Lower lobe of right lung (tissue), 2 donors: ENCODE measurements around the gene KLRF2. TPM values are rescaled to one million over a fixed set of nuclear protein-coding genes. Genes with fewer than 3 reads are reported as not detected.
A peak's percentile ranks its signal among the peaks of the same experiment; 100 is the strongest.

Experiments
- ATAC-seq, 2 donors: fragments of 200-7000 bp; cut with Tn5 transposase; one replicate each; pipeline ENCODE4 v1.9.1; 2020 to 2022; ENCODE audit warnings: mild to moderate bottlenecking in 2 of 2, moderate library complexity in 2 of 2
- DNase-seq: peaks from one replicate; pipeline ENCODE4 v3.0.0-alpha.2; 2020
- H3K27ac ChIP-seq: fragments of 200-600 bp; one replicate; pipeline ENCODE4 v1.8.0; 2022
- H3K27me3 ChIP-seq: fragments of 200-600 bp; one replicate; pipeline ENCODE4 v1.8.0; 2022; ENCODE audit warnings: low read depth
- H3K36me3 ChIP-seq: fragments of 200-600 bp; one replicate; pipeline ENCODE4 v1.8.0; 2022; ENCODE audit warnings: mild to moderate bottlenecking
- H3K4me1 ChIP-seq: fragments of 200-600 bp; one replicate; pipeline ENCODE4 v1.8.0; 2022
- H3K4me3 ChIP-seq: fragments of 200-600 bp; one replicate; pipeline ENCODE4 v1.8.0; 2022; ENCODE audit warnings: mild to moderate bottlenecking
- H3K9me3 ChIP-seq: fragments of 200-600 bp; one replicate; pipeline ENCODE4 v1.8.0; 2022
- intact Hi-C: fragments of 100-400 bp; cut with DNase I; formaldehyde crosslinking; loops from one replicate; pipeline ENCODE4 v1.11.0; 2022
- total RNA-seq: library from RNA; stranded (reverse); fragmentation: NEBNext Ultra II Directional; extraction: Animal tissue kit (Norgen Biotek cat#: 25700); gene quantifications from one replicate; pipeline ENCODE4 v1.2.1, GENCODE V29; 2021
- TF ChIP-seq, protein P1 (sequence below): fragments of 200-600 bp; IDR thresholded peaks from one replicate; pipeline ENCODE4 v1.8.0; 2022; ENCODE audit warnings: antibody characterized with exemption, mild to moderate bottlenecking
- donor health status: DM: no; HTN: yes; CAD: no; lungs with severe emphysema.

The KLRF2 gene
- total RNA-seq, 1 donor from 2014 or later = not detected

DNA sequence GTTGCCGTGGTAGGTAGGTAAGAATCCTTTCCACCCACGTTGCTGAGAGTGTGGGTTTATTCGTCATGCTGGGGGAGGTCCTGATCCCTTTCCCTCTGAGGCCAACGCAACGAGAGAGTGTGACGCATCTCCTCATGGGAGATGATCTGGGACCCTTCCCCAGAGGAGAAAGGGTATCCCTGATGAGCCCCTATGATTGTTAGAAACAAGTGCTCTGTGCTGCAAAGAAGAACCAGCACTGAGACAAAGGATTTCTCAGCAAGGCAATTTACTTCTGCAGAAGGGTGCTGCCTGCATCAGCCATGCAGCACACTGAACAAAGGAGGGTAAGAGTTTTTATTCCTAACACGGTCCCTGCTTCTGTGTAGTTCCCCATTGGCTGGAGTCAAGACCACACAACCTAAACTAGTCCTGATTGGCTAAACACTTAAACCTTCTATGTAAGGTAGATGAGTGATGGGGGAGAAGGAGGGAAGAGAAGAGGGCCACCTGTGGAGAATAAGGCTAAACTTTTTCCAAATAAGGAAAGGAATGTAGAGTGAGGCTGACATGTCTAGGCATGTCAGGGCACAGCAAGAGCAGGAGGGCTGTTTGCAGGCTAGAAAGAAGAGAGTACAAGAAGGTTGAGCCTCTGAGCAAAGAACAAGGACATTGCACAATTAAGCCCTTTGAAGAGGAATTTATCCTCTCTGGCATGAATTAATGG is 29.6 kb downstream of the KLRF2 start:
- no peak for ATAC-seq
- peaks cover 26% of the 10 kb centered on the region for H3K9me3 ChIP-seq
- TF ChIP-seq, protein P1, sequence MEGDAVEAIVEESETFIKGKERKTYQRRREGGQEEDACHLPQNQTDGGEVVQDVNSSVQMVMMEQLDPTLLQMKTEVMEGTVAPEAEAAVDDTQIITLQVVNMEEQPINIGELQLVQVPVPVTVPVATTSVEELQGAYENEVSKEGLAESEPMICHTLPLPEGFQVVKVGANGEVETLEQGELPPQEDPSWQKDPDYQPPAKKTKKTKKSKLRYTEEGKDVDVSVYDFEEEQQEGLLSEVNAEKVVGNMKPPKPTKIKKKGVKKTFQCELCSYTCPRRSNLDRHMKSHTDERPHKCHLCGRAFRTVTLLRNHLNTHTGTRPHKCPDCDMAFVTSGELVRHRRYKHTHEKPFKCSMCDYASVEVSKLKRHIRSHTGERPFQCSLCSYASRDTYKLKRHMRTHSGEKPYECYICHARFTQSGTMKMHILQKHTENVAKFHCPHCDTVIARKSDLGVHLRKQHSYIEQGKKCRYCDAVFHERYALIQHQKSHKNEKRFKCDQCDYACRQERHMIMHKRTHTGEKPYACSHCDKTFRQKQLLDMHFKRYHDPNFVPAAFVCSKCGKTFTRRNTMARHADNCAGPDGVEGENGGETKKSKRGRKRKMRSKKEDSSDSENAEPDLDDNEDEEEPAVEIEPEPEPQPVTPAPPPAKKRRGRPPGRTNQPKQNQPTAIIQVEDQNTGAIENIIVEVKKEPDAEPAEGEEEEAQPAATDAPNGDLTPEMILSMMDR = no peak
- H3K4me1 ChIP-seq = no peaks in the 10 kb centered on the region
- H3K36me3 ChIP-seq = no peaks in the 10 kb centered on the region
- H3K27me3 ChIP-seq = no peaks in the 10 kb centered on the region
- no peak overlapping the region for H3K27ac ChIP-seq
- intact Hi-C loops = no loop called here
- H3K4me3 ChIP-seq = no peak overlapping the region
- no peak for DNase-seq

DNA sequence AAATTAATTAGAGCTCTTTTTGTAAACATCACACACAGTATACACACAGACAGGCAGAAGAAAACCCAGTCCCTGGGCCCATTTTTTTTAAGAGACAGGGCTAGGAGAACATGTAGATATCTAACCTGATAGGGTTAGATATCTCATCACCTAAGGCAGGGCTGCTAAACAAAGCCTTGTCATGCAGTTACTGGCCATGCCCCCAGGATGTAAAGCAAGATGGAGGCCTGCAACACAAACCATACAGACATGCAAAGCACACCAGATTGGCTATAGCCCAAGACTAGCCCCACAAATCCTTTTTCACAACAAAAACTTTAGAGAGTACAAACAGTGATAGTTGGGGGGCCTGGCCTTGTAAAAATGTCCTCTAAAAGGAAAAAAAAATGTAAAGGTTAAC is 30.4 kb downstream of the KLRF2 start:
- no peak for ATAC-seq
- TF ChIP-seq, protein P1 = no peak
- intact Hi-C loops = no loop called here
- peaks cover 26% of the 10 kb centered on the region for H3K9me3 ChIP-seq
- H3K4me3 ChIP-seq = no peak overlapping the region
- H3K36me3 ChIP-seq = no peaks in the 10 kb centered on the region
- no peak for DNase-seq
- no peak overlapping the region for H3K27ac ChIP-seq
- no peaks in the 10 kb centered on the region for H3K4me1 ChIP-seq
- no peaks in the 10 kb centered on the region for H3K27me3 ChIP-seq

DNA sequence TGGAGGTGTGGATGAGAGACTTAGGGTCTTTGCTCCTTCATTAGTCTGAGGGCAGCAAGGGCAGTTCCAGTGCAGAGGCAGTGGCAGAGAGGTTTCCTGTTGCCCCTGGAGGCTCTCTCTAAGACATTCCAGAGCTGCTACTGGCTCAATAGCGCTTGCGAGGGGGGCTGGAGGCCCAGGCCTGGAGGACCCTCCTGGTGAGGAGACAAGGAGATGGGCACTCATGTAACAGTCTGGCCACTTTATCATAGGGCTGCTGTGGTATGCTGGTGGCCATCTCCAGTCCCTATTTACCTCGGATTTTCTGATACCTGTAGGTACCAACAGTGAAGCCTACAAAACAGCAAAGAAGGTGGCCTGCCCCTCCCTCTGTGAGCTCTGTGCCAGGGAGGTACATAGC is 38.2 kb downstream of the KLRF2 start:
- TF ChIP-seq, protein P1 = no peak
- intact Hi-C loops = no loop called here
- ATAC-seq (no peak), DNase-seq (no peak)
- Histone ChIP-seq H3K27ac (no peak overlapping the region), H3K9me3 (no peaks in the 10 kb centered on the region), H3K36me3 (no peaks in the 10 kb centered on the region), H3K4me3 (no peak overlapping the region), H3K4me1 (no peaks in the 10 kb centered on the region), H3K27me3 (no peaks in the 10 kb centered on the region)

DNA sequence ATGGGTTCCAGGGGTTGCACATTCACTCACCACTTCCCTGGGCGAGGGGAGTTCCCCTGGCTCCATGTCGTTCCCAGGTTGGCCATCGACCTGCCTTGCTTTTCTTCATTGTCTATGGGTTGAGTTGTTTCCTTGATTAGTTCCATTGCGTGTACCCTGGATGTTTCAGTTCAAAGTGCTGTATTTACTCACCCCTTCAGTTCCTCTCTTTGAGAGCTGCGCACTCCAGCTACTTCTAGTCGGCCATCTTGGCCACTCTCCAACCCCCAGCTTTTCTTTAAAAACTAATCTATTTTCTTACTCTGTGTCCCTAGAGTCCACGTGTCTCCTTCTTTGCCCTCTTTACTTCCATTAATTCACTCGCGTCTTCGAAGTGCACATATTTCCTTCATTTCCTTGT is 39.2 kb downstream of the KLRF2 start:
- no peaks in the 10 kb centered on the region for H3K9me3 ChIP-seq
- peaks cover under 1% of the 10 kb centered on the region for H3K4me1 ChIP-seq
- DNase-seq = no peak
- H3K27ac ChIP-seq = no peak overlapping the region
- peak; percentile 46 to 67 for ATAC-seq
- H3K4me3 ChIP-seq = no peak overlapping the region
- no peaks in the 10 kb centered on the region for H3K36me3 ChIP-seq
- H3K27me3 ChIP-seq = no peaks in the 10 kb centered on the region
- TF ChIP-seq, protein P1 = no peak
- intact Hi-C loops = no loop called here

DNA sequence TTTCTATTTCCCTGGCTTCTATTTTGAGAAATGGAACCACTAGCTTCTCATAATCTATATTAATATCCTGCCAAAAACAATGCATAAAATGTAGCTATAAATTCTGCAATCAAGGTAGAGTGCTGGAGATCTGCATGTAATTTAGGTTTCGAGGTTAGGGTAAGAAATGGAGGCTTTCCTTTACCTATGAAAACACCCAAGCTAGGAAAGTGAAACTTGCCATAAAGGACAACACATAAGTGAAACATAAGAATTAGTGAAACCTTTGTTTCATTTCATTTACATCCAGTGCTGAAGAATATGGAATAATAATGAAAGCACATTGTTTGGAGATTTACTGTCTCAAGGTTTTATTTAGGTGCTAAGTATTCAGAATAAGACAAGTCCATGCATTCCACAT is 41.1 kb downstream of the KLRF2 start:
- Histone ChIP-seq H3K9me3 (no peaks in the 10 kb centered on the region), H3K4me3 (no peak overlapping the region), H3K27me3 (no peaks in the 10 kb centered on the region), H3K4me1 (peaks cover 4% of the 10 kb centered on the region), H3K36me3 (no peaks in the 10 kb centered on the region), H3K27ac (no peak overlapping the region)
- DNase-seq (no peak), ATAC-seq (no peak)
- intact Hi-C loops = no loop called here
- TF ChIP-seq, protein P1 = no peak
